H9 (cell line): Measurements from ENCODE around the gene GLIPR1L1. TPM values are rescaled to one million over a fixed set of nuclear protein-coding genes. Genes with fewer than 3 reads are reported as not detected.

Source experiments
- DNase-seq: peaks from one replicate; pipeline ENCODE4 v3.0.0-alpha.2; 2017
- H2AFZ ChIP-seq: one replicate; pipeline ENCODE4 v1.6.1; 2013; ENCODE audit warnings: mild to moderate bottlenecking, low read length, control low read depth, moderate library complexity
- H2AK5ac ChIP-seq: 2 replicates; pipeline ENCODE4 v1.6.1; 2013; ENCODE audit warnings: low read length, control low read depth, mixed read lengths; ENCODE audit not compliant: insufficient read length
- H2BK120ac ChIP-seq: one replicate; pipeline ENCODE4 v1.6.1; 2013; ENCODE audit warnings: low read depth, mild to moderate bottlenecking, low read length, control low read depth, inconsistent platforms; ENCODE audit not compliant: poor library complexity, severe bottlenecking
- H2BK12ac ChIP-seq: 2 replicates; pipeline ENCODE4 v1.6.1; 2013; ENCODE audit warnings: low read length, control low read depth, mixed read lengths, low read depth; ENCODE audit not compliant: insufficient read length
- H2BK15ac ChIP-seq: 2 replicates; pipeline ENCODE4 v1.6.1; 2013; ENCODE audit warnings: low read depth, low read length, control low read depth
- H2BK20ac ChIP-seq: one replicate; pipeline ENCODE4 v1.6.1; 2013; ENCODE audit warnings: low read depth, mild to moderate bottlenecking, low read length, control low read depth, inconsistent platforms; ENCODE audit not compliant: poor library complexity, severe bottlenecking
- H2BK5ac ChIP-seq: 2 replicates; pipeline ENCODE4 v1.6.1; 2013; ENCODE audit warnings: low read length, control low read depth, mixed read lengths; ENCODE audit not compliant: insufficient read length
- H3K14ac ChIP-seq: 2 replicates; pipeline ENCODE4 v1.6.1; 2013; ENCODE audit warnings: low read length, control low read depth; ENCODE audit not compliant: insufficient read depth
- H3K18ac ChIP-seq: 2 replicates; pipeline ENCODE4 v1.6.1; 2013; ENCODE audit warnings: low read depth, mild to moderate bottlenecking, mixed read lengths, low read length, control low read depth; ENCODE audit not compliant: insufficient read length
- H3K23ac ChIP-seq: 2 replicates; pipeline ENCODE4 v1.6.1; 2013; ENCODE audit warnings: low read length, control low read depth, mixed read lengths, low read depth; ENCODE audit not compliant: insufficient read length
- H3K23me2 ChIP-seq: 2 replicates; pipeline ENCODE4 v1.6.1; 2013; ENCODE audit warnings: low read depth, mild to moderate bottlenecking, mixed read lengths, low read length, control low read depth; ENCODE audit not compliant: insufficient read length, poor library complexity, severe bottlenecking
- H3K27ac ChIP-seq: 2 replicates; pipeline ENCODE4 v1.5.1; 2013; ENCODE audit warnings: low read length, control low read depth, mixed read lengths, low read depth; ENCODE audit not compliant: insufficient read length
- H3K27me3 ChIP-seq: 2 replicates; pipeline ENCODE4 v1.6.1; 2013; ENCODE audit warnings: low read length, control low read depth, inconsistent platforms; ENCODE audit not compliant: insufficient read depth
- H3K4ac ChIP-seq: 2 replicates; pipeline ENCODE4 v1.6.1; 2013; ENCODE audit warnings: low read depth, mild to moderate bottlenecking, control low read depth, inconsistent platforms, low read length, moderate library complexity
- H3K4me1 ChIP-seq: 2 replicates; pipeline ENCODE4 v1.6.1; 2013; ENCODE audit warnings: low read length, control low read depth, inconsistent platforms; ENCODE audit not compliant: insufficient read depth
- H3K4me2 ChIP-seq: 2 replicates; pipeline ENCODE4 v1.6.1; 2013; ENCODE audit warnings: low read length, control low read depth, mixed read lengths; ENCODE audit not compliant: insufficient read length, insufficient read depth
- H3K56ac ChIP-seq: 2 replicates; pipeline ENCODE4 v1.6.1; 2013; ENCODE audit warnings: low read depth, mild to moderate bottlenecking, mixed read lengths, low read length, control low read depth; ENCODE audit not compliant: insufficient read length
- H3K79me1 ChIP-seq: 2 replicates; pipeline ENCODE4 v1.6.1; 2013; ENCODE audit warnings: low read depth, mild to moderate bottlenecking, moderate library complexity, low read length, control low read depth, inconsistent platforms; ENCODE audit not compliant: insufficient read depth, poor library complexity, severe bottlenecking
- H3K79me2 ChIP-seq: 2 replicates; pipeline ENCODE4 v1.6.1; 2013; ENCODE audit warnings: low read length, control low read depth, inconsistent platforms; ENCODE audit not compliant: insufficient read depth
- H3K9ac ChIP-seq: 2 replicates; pipeline ENCODE4 v1.6.1; 2013; ENCODE audit warnings: low read length, control low read depth, mixed read lengths; ENCODE audit not compliant: insufficient read length; ENCODE audit errors: extremely low read depth
- H3K9me3 ChIP-seq: one replicate; pipeline ENCODE4 v1.6.1; 2013; ENCODE audit warnings: low read depth, low read length, inconsistent platforms; ENCODE audit not compliant: control insufficient read depth
- H3T11ph ChIP-seq: one replicate; pipeline ENCODE4 v1.6.1; 2013; ENCODE audit warnings: mild to moderate bottlenecking, low read length, control low read depth, inconsistent platforms
- H4K20me1 ChIP-seq: one replicate; pipeline ENCODE4 v1.6.1; 2013; ENCODE audit not compliant: control insufficient read depth, insufficient read length, insufficient read depth
- H4K5ac ChIP-seq: 2 replicates; pipeline ENCODE4 v1.6.1; 2013; ENCODE audit warnings: low read depth, mild to moderate bottlenecking, mixed read lengths, low read length, control low read depth; ENCODE audit not compliant: insufficient read length
- H4K8ac ChIP-seq: replicated peaks from 2 replicates; pipeline ENCODE4 v1.6.1; 2013; ENCODE audit warnings: low read length, control low read depth, mixed read lengths, low read depth; ENCODE audit not compliant: insufficient read length
- H4K91ac ChIP-seq: 2 replicates; pipeline ENCODE4 v1.6.1; 2013; ENCODE audit warnings: low read depth, mild to moderate bottlenecking, moderate library complexity, mixed read lengths, low read length, control low read depth; ENCODE audit not compliant: insufficient read length
- H3K27ac Mint-ChIP-seq, 3 experiments: 2 replicates in 2 of 3; 3 replicates in 1 of 3; pipeline ENCODE4 v1.8.0; 2020 to 2021; ENCODE audit warnings: mixed read lengths in 3 of 3, mild to moderate bottlenecking in 1 of 3, moderate library complexity in 1 of 3
- H3K27me3 Mint-ChIP-seq: 2 replicates; pipeline ENCODE4 v1.8.0; 2021; ENCODE audit warnings: low read depth, mild to moderate bottlenecking, moderate library complexity, mixed read lengths
- H3K36me3 Mint-ChIP-seq, 3 experiments: 2 replicates in 2 of 3; 3 replicates in 1 of 3; pipeline ENCODE4 v1.8.0; 2020 to 2021; ENCODE audit warnings: low read depth in 3 of 3, mixed read lengths in 3 of 3; ENCODE audit not compliant: insufficient read depth in 1 of 3
- H3K4me1 Mint-ChIP-seq, 2 experiments: 2 replicates each; pipeline ENCODE4 v1.8.0; 2020; ENCODE audit warnings: mixed read lengths in 2 of 2
- H3K4me3 Mint-ChIP-seq, 2 experiments: 2 replicates in 1 of 2; 3 replicates in 1 of 2; pipeline ENCODE4 v1.8.0; 2020 to 2021; ENCODE audit warnings: mild to moderate bottlenecking in 2 of 2, mixed read lengths in 2 of 2, moderate library complexity in 1 of 2
- H3K9me3 Mint-ChIP-seq, 2 experiments: 2 replicates in 1 of 2; 3 replicates in 1 of 2; pipeline ENCODE4 v1.8.0; 2020; ENCODE audit warnings: mild to moderate bottlenecking in 2 of 2, mixed read lengths in 2 of 2, moderate library complexity in 1 of 2
- CTCF ChIP-seq: fragments of 200-600 bp; sonication (generic); conservative IDR thresholded peaks from 3 replicates; pipeline ENCODE4 v1.8.0; 2021; ENCODE audit warnings: antibody characterized with exemption, mild to moderate bottlenecking
- WGBS: extraction: QIAGEN DNeasy Blood & Tissue Kit; methylation state at CpG from one replicate; pipeline ENCODE4 v1.1.7; 2013; ENCODE audit warnings: missing lambda C conversion rate, low lambda C conversion rate, mixed read lengths; ENCODE audit not compliant: insufficient read length; ENCODE audit errors: extremely low coverage; 5-methylcytosine and 5-hydroxymethylcytosine counted together
- total RNA-seq: library from RNA; stranded (reverse); gene quantifications from 2 replicates; pipeline ENCODE4 v1.2.1, GENCODE V29; 2021

The GLIPR1L1 gene
- total RNA-seq, 1 experiment from 2014 or later, result 1.9 TPM

DNA sequence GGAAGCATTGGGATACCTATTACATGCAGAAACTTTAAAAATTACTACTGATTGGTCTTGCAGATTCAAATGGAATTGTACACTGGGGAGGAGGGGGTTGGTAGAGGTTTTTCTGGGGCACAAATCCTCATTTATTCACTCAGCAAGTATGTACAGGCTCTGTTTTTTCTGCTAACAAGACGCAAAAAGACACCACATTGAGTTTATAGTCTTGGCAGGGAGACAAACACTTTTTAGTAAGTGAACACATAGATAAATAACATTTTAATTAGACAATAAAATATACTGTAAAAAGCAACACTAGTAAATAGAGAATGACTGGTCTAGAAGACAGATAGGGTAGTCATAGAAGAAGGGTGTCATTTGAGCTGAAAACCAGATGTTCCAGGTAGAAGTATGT is 80.2 kb downstream of the GLIPR1L1 start:
- peaks cover 2% of the 10 kb centered on the region; the same call in 1 of the 2 replicates for H3K27me3 Mint-ChIP-seq
- Histone ChIP-seq H2BK5ac (no peak overlapping the region), H2AK5ac (no peak overlapping the region), H2BK20ac (no peak overlapping the region), H3K79me2 (no peaks in the 10 kb centered on the region), H3K4me2 (no peak overlapping the region), H3K14ac (no peak overlapping the region), H2BK15ac (no peak overlapping the region), H4K20me1 (no peaks in the 10 kb centered on the region), H2BK120ac (no peak overlapping the region), H2BK12ac (no peak overlapping the region), H3K56ac (no peak overlapping the region), H4K8ac (no peak overlapping the region), H3K27ac (no peak overlapping the region), H4K5ac (no peak overlapping the region), H3K9ac (no peak overlapping the region), H3K79me1 (no peaks in the 10 kb centered on the region), H3K9me3 (no peaks in the 10 kb centered on the region), H2AFZ (no peak overlapping the region), H3T11ph (no peak overlapping the region), H3K4ac (no peak overlapping the region), H3K27me3 (no peaks in the 10 kb centered on the region), H3K23ac (no peak overlapping the region), H3K4me1 (no peaks in the 10 kb centered on the region), H3K23me2 (no peaks in the 10 kb centered on the region), H3K18ac (no peak overlapping the region), H4K91ac (no peak overlapping the region)
- no peaks in the 10 kb centered on the region for H3K4me1 Mint-ChIP-seq
- no peak for TF ChIP-seq CTCF
- H3K27ac Mint-ChIP-seq, result no peak overlapping the region
- no CpG with 5 or more reads among the region's 1 CpG for WGBS
- peaks cover 0 to 5% (median 0%) of the 10 kb centered on the region in 3 experiments; a peak in 2 of 7 replicates for H3K36me3 Mint-ChIP-seq
- H3K9me3 Mint-ChIP-seq, result peaks cover 0 to 4% of the 10 kb centered on the region in 2 experiments; a peak in 1 of 5 replicates
- no peak for DNase-seq
- H3K4me3 Mint-ChIP-seq, result no peak overlapping the region
